HG03196 (cell line): ENCODE measurements around the gene XRCC4.
"Not testable (repeated sequence)": the region's sequence is repeated elsewhere in the genome, so short reads cannot be mapped to it uniquely, and the experiment has no call there.

Source experiments
- ATAC-seq: cut with Tn5 transposase; IDR thresholded peaks from one replicate; pipeline ENCODE4 v1.9.1; 2021; ENCODE audit not compliant: unreplicated experiment

The XRCC4 gene

GRCh38 chr5:83253720-83254119 is 176.4 kb downstream of the XRCC4 start:
- ATAC-seq, result no peak

DNA sequence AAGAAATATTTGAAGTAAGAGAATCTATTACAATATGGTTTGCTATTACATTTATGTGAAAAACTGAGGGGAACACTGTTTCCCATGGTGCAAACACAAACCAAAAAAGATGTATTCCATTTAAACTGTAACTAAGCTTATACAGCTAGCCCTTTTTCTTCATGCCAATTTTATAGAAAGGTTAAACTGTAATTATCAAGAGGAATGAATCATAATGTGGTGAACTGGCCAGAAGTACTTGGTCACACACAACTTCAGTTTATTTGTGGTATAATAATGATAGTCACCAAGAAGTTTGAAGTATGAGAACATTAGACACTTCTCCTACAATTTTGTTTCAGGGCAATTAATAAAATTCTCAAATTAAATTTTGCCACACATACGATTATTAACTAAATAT is 177.9 kb downstream of the XRCC4 start:
- no peak for ATAC-seq

DNA sequence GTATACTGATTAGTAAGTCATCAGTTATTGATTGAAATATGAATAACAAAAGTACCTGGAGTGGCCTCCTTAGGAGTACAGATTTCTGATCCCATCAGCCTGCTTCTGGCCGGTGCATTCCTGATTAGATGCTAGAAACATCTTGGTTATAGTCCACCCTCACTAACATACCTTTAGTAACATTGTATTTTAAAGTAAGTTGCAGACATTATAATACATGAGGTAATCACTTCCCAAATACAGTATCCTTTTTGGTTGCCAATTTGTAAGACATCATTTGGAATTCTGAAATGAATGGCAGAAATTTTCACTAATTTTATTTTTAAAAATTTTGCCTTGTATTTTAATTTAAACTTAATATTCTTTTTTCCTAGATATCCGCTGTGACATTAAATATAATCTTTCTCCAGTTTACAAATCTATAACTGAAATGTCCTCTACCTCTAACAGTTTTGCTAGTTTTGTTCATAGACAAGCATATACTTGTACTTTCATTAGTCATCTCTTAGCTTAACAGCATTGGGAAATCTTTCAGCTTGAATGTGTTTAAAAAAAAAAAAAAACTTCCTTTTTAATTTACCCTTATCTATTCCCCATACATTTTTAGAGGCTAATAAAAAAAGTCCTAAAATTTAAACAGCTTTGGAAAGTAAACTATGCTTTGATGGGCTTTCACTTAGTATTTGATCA is 178.9 kb downstream of the XRCC4 start:
- ATAC-seq, result no peak

GRCh38 chr5:83257684-83258083 is 180.3 kb downstream of the XRCC4 start:
- not testable (repeated sequence) for ATAC-seq

DNA sequence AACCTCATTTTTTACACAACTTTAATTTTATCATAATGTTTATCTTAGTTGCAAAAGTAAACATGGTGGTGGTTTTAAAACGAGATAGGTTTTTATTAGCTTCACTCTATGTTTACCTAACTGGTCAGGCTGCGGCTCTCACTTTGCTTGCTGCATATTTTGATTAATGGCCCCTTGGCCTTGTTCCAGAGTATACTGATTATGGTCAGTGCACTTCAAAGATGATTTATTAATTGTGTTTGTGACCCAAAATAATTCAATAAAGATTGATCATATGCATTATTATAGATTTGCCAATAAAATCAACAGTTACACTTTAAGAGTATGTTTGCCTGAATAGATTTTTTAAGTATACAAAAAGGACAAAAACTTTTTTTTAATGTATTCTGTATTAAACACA is 188.0 kb downstream of the XRCC4 start:
- ATAC-seq, result no peak

GRCh38 chr5:83270311-83270710 is 193.0 kb downstream of the XRCC4 start:
- ATAC-seq, result no peak

DNA sequence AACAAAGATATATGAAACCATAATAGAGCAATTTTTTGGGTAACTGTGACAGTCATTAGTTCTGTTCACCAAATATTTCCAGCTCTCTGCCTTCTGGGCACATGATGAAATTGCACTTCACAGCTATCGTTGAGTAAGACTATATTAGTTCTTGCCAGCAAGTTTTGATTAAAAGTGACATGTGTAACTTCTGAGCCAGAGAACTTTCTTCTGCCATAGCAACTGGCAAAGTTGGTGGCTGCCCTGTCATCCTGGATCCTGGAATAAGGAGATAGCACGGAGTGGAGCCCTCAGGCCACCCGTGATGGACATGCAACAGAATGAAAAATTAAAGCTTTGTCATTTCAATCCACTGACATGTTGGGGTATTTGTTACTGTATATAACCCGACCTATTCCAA is 199.8 kb downstream of the XRCC4 start:
- ATAC-seq, result no peak

- no peak for ATAC-seq
These were observed 200.6 kb downstream of the XRCC4 start for GRCh38 chr5:83277953-83278352.

GRCh38 chr5:83281176-83281575 is 203.8 kb downstream of the XRCC4 start:
- no peak for ATAC-seq

GRCh38 chr5:83281658-83282057 is 204.3 kb downstream of the XRCC4 start:
- ATAC-seq, result no peak

GRCh38 chr5:83283761-83284160 is 206.4 kb downstream of the XRCC4 start:
- no peak for ATAC-seq

- no peak for ATAC-seq
These were observed 208.5 kb downstream of the XRCC4 start for GRCh38 chr5:83285661-83286398.

GRCh38 chr5:83294246-83294645 is 216.9 kb downstream of the XRCC4 start:
- ATAC-seq, result no peak

- ATAC-seq, result no peak
These were observed 222.0 kb downstream of the XRCC4 start for GRCh38 chr5:83299353-83299752.

DNA sequence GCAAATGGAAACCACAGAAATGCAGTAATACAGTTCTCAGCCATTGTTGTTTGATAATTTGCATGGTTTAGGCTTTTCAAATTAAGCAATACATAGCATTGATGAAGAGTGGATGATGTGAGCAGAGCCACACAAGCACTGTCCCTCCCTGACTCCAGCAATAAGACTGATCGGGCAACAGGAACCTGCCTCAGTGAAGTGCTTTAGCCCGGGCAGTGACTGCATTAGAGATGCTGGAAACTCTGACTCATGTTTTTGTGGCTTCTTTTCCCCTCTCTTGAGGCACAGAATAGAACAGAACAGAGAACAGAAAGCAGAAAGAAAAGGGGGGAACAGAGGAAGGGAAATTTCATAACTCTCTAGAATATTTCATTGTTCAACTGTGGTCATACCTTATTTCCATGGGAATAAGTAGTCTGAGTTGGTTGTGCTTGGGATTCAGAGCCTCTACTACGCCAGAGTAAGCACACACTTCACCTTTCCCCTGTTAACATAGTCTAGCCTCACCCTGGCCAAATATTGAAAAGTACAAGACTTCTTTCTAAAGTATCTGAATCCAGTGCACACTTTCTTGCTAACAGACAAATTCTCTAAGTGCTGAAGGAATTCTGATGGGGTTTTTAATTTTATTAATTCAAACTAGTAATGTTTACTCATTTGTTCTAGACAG is 229.4 kb downstream of the XRCC4 start:
- peak; percentile 99 for ATAC-seq

- no peak for ATAC-seq
These were observed 235.3 kb downstream of the XRCC4 start for GRCh38 chr5:83312663-83313062.

DNA sequence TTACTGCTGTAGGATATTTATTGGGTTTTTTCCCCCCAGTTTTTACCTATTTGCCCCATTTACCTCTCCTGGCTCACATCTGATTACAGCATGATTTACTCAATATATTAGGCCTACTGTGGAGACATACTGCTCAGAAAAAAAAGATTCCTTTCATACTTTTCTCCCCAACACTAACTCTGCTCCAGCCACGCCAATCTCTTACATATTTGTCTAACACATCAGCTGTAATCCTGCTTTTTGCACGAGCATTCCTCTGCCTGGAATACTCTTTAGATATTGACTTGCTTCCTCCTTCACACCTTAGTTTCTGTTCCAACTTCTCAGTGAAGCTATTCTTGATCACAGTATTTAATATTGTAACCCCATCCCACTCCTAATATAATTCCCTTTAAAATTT is 236.1 kb downstream of the XRCC4 start:
- no peak for ATAC-seq

GRCh38 chr5:83321483-83322055 is 244.2 kb downstream of the XRCC4 start:
- ATAC-seq, result no peak

GRCh38 chr5:83322273-83322924 is 245.1 kb downstream of the XRCC4 start:
- ATAC-seq, result no peak

- ATAC-seq, result no peak
These were observed 246.3 kb downstream of the XRCC4 start for GRCh38 chr5:83323557-83324180.

- ATAC-seq, result no peak
These were observed 254.5 kb downstream of the XRCC4 start for GRCh38 chr5:83331842-83332241.
